ENCODE results near the gene CWC27.

- TF ChIP-seq EZH2 (IDR thresholded peaks at IDR 0.05; ENCODE audit: borderline replicate concordance, low read depth, low read length, severe bottlenecking) (no peak), CTCF (IDR thresholded peaks at IDR 0.05; ENCODE audit: borderline replicate concordance, extremely low read depth, low read length, poor library complexity, severe bottlenecking) (no peak)
Observed at GRCh38 chr5:64887910-64888309, 119.2 kb downstream of the CWC27 start.

Measured in DND-41 (cell line).